Measurements from ENCODE around the gene ADAMTS17. TPM values are rescaled to one million over a fixed set of nuclear protein-coding genes. Genes with fewer than 3 reads are reported as not detected.

The ADAMTS17 gene
- total RNA-seq, 1 donor from 2014 or later, result 3.4 TPM

GRCh38 chr15:100189849-100190248, 151.9 kb downstream of the ADAMTS17 start:
- peaks cover 19% of the 10 kb centered on the region for H3K27me3 Mint-ChIP-seq (ENCODE audit: low read depth)
- H3K36me3 Mint-ChIP-seq (ENCODE audit: low read depth), result no peaks in the 10 kb centered on the region
- H3K27ac Mint-ChIP-seq (ENCODE audit: unreplicated experiment), result no peak overlapping the region
- no peaks in the 10 kb centered on the region for H3K9me3 Mint-ChIP-seq (ENCODE audit: low read depth)
- no peaks in the 10 kb centered on the region for H3K4me1 Mint-ChIP-seq (ENCODE audit: low read depth)
- no peak for DNase-seq (ENCODE audit: low spot score)
- no peak for TF ChIP-seq CTCF (IDR thresholded peaks at IDR 0.05)
- H3K4me3 Mint-ChIP-seq (ENCODE audit: unreplicated experiment), result no peak overlapping the region

GRCh38 chr15:100189319-100189718, 152.5 kb downstream of the ADAMTS17 start:
- no peaks in the 10 kb centered on the region for H3K9me3 Mint-ChIP-seq (ENCODE audit: low read depth)
- TF ChIP-seq CTCF (IDR thresholded peaks at IDR 0.05), result no peak
- no peaks in the 10 kb centered on the region for H3K4me1 Mint-ChIP-seq (ENCODE audit: low read depth)
- no peak overlapping the region for H3K27ac Mint-ChIP-seq (ENCODE audit: unreplicated experiment)
- no peak for DNase-seq (ENCODE audit: low spot score)
- no peaks in the 10 kb centered on the region for H3K36me3 Mint-ChIP-seq (ENCODE audit: low read depth)
- no peak overlapping the region for H3K4me3 Mint-ChIP-seq (ENCODE audit: unreplicated experiment)
- H3K27me3 Mint-ChIP-seq (ENCODE audit: low read depth), result peaks cover 22% of the 10 kb centered on the region

- DNase-seq (ENCODE audit: low spot score), result no peak
- Mint-ChIP-seq H3K4me1 (ENCODE audit: low read depth) (no peaks in the 10 kb centered on the region), H3K9me3 (ENCODE audit: low read depth) (no peaks in the 10 kb centered on the region), H3K27me3 (ENCODE audit: low read depth) (peaks cover 18% of the 10 kb centered on the region), H3K4me3 (ENCODE audit: unreplicated experiment) (no peak overlapping the region), H3K27ac (ENCODE audit: unreplicated experiment) (no peak overlapping the region), H3K36me3 (ENCODE audit: low read depth) (no peaks in the 10 kb centered on the region)
- no peak for TF ChIP-seq CTCF (IDR thresholded peaks at IDR 0.05)
Measured at GRCh38 chr15:100187677-100188076, 154.1 kb downstream of the ADAMTS17 start.

- Mint-ChIP-seq H3K36me3 (ENCODE audit: low read depth) (no peaks in the 10 kb centered on the region), H3K27ac (ENCODE audit: unreplicated experiment) (no peak overlapping the region), H3K4me3 (ENCODE audit: unreplicated experiment) (no peak overlapping the region), H3K27me3 (ENCODE audit: low read depth) (peaks cover 18% of the 10 kb centered on the region), H3K4me1 (ENCODE audit: low read depth) (no peaks in the 10 kb centered on the region), H3K9me3 (ENCODE audit: low read depth) (no peaks in the 10 kb centered on the region)
- TF ChIP-seq CTCF (IDR thresholded peaks at IDR 0.05), result no peak
- DNase-seq (ENCODE audit: low spot score), result no peak
Measured at GRCh38 chr15:100186960-100187359, 154.8 kb downstream of the ADAMTS17 start.

GRCh38 chr15:100186366-100186765, 155.4 kb downstream of the ADAMTS17 start:
- no peak overlapping the region for H3K27ac Mint-ChIP-seq (ENCODE audit: unreplicated experiment)
- no peaks in the 10 kb centered on the region for H3K4me1 Mint-ChIP-seq (ENCODE audit: low read depth)
- H3K36me3 Mint-ChIP-seq (ENCODE audit: low read depth), result no peaks in the 10 kb centered on the region
- H3K27me3 Mint-ChIP-seq (ENCODE audit: low read depth), result peaks cover 16% of the 10 kb centered on the region
- H3K4me3 Mint-ChIP-seq (ENCODE audit: unreplicated experiment), result no peak overlapping the region
- no peak for DNase-seq (ENCODE audit: low spot score)
- no peaks in the 10 kb centered on the region for H3K9me3 Mint-ChIP-seq (ENCODE audit: low read depth)
- no peak for TF ChIP-seq CTCF (IDR thresholded peaks at IDR 0.05)
